Neural progenitor cell (in vitro differentiated cells): ENCODE measurements around the gene CNPY1. TPM values are rescaled to one million over a fixed set of nuclear protein-coding genes. Genes with fewer than 3 reads are reported as not detected.

Experiments
- DNase-seq: peaks from one replicate; pipeline ENCODE4 v3.0.0-alpha.2; 2016; ENCODE audit warnings: low spot score
- H2AFZ ChIP-seq: fragments of 200-600 bp; sonication (generic); replicated peaks from 2 replicates; pipeline ENCODE4 v1.6.1; 2016; ENCODE audit warnings: antibody characterized with exemption
- H3F3A ChIP-seq: fragments of 200-600 bp; sonication (generic); 2 replicates; pipeline ENCODE4 v1.6.1; 2016; ENCODE audit warnings: antibody characterized with exemption, low read depth
- H3K27ac ChIP-seq: fragments of 200-600 bp; sonication (generic); 2 replicates; pipeline ENCODE4 v1.5.1; 2016; ENCODE audit warnings: mild to moderate bottlenecking
- H3K27me3 ChIP-seq: fragments of 200-600 bp; sonication (generic); 2 replicates; pipeline ENCODE4 v1.6.1; 2016; ENCODE audit warnings: mild to moderate bottlenecking, moderate library complexity
- H3K36me3 ChIP-seq: fragments of 200-600 bp; sonication (generic); 2 replicates; pipeline ENCODE4 v1.5.1; 2016
- H3K4me1 ChIP-seq: fragments of 200-600 bp; sonication (generic); 2 replicates; pipeline ENCODE4 v1.6.1; 2016; ENCODE audit warnings: mixed run types
- H3K4me2 ChIP-seq: fragments of 200-600 bp; sonication (generic); 2 replicates; pipeline ENCODE4 v1.6.1; 2016
- H3K4me3 ChIP-seq: fragments of 200-600 bp; sonication (generic); 2 replicates; pipeline ENCODE4 v1.5.1; 2016
- H3K79me2 ChIP-seq: fragments of 200-600 bp; sonication (generic); 2 replicates; pipeline ENCODE4 v1.6.1; 2016; ENCODE audit warnings: low read depth
- H3K9ac ChIP-seq: fragments of 200-600 bp; sonication (generic); 2 replicates; pipeline ENCODE4 v1.6.1; 2016
- H3K9me3 ChIP-seq: fragments of 200-600 bp; sonication (generic); 2 replicates; pipeline ENCODE4 v1.5.1; 2016; ENCODE audit warnings: low read depth
- H4K20me1 ChIP-seq: fragments of 200-600 bp; sonication (generic); 2 replicates; pipeline ENCODE4 v1.6.1; 2016; ENCODE audit warnings: low read depth
- H3K27ac Mint-ChIP-seq: 3 replicates; pipeline ENCODE4 v1.8.0; 2021; ENCODE audit warnings: mixed read lengths
- H3K27me3 Mint-ChIP-seq: 2 replicates; pipeline ENCODE4 v1.8.0; 2022; ENCODE audit warnings: low read depth, mild to moderate bottlenecking, inconsistent platforms, moderate library complexity, mixed read lengths; ENCODE audit not compliant: insufficient read depth
- H3K36me3 Mint-ChIP-seq: 3 replicates; pipeline ENCODE4 v1.8.0; 2021; ENCODE audit warnings: mixed read lengths
- H3K4me1 Mint-ChIP-seq: 3 replicates; pipeline ENCODE4 v1.8.0; 2021; ENCODE audit warnings: mixed read lengths
- H3K4me3 Mint-ChIP-seq: 3 replicates; pipeline ENCODE4 v1.8.0; 2021; ENCODE audit warnings: mild to moderate bottlenecking, moderate library complexity, mixed read lengths
- H3K9me3 Mint-ChIP-seq: 3 replicates; pipeline ENCODE4 v1.8.0; 2020; ENCODE audit warnings: mixed read lengths
- EZH2 ChIP-seq: fragments of 200-600 bp; sonication (generic); IDR thresholded peaks from 2 replicates; pipeline ENCODE4 v1.6.1; 2017; ENCODE audit warnings: antibody characterized with exemption, mild to moderate bottlenecking, moderate library complexity
- EZH2phosphoT487 ChIP-seq: fragments of 200-600 bp; sonication (generic); IDR thresholded peaks from 2 replicates; pipeline ENCODE4 v1.6.1; 2017; ENCODE audit warnings: antibody characterized with exemption
- total RNA-seq: library from RNA; depleted of rRNA; stranded (reverse); fragments of >200 nt; gene quantifications from 2 replicates; pipeline ENCODE4 v1.2.3, GENCODE V29; 2015; ENCODE audit warnings: low replicate concordance
- TF ChIP-seq, protein P1 (sequence below): fragments of 200-600 bp; sonication (generic); IDR thresholded peaks from 2 replicates; pipeline ENCODE4 v1.5.1; 2017; ENCODE audit warnings: antibody characterized with exemption, mild to moderate bottlenecking

The CNPY1 gene
- total RNA-seq, 1 donor from 2014 or later = not detected

DNA sequence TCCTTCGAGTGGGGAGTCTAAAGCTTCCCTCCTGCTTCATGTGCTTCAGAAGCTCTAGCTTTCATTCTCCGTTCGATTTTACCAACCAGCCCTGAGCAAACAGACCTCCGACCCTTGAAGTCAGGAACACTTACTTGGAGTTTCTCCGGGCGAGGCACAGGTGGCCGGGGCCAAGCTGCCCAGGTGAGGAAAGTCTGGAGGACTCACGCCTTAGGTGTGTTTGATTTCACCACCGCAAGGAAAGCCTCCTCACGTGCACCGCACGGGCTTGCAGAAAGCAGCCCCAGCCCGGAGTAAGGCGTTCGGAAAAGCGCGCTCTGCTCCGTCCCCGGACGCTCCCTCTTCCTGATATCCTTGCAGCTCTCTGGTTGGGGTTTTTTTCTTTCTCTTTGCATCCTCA lies 30.1 kb upstream of the CNPY1 start:
- H3K27ac Mint-ChIP-seq = no peak overlapping the region
- no peak overlapping the region for H3K4me3 Mint-ChIP-seq
- no peak for DNase-seq
- H3K4me1 Mint-ChIP-seq = peaks cover 9% of the 10 kb centered on the region
- H3K27ac ChIP-seq = no peak overlapping the region
- H3K4me1 ChIP-seq = no peaks in the 10 kb centered on the region
- peaks cover 4% of the 10 kb centered on the region for H3K27me3 Mint-ChIP-seq
- H3F3A ChIP-seq = no peaks in the 10 kb centered on the region
- H3K9ac ChIP-seq = no peak overlapping the region
- no peaks in the 10 kb centered on the region for H3K36me3 Mint-ChIP-seq
- H2AFZ ChIP-seq = no peak overlapping the region
- no peak for TF ChIP-seq EZH2
- no peak for TF ChIP-seq EZH2phosphoT487
- TF ChIP-seq, protein P1, sequence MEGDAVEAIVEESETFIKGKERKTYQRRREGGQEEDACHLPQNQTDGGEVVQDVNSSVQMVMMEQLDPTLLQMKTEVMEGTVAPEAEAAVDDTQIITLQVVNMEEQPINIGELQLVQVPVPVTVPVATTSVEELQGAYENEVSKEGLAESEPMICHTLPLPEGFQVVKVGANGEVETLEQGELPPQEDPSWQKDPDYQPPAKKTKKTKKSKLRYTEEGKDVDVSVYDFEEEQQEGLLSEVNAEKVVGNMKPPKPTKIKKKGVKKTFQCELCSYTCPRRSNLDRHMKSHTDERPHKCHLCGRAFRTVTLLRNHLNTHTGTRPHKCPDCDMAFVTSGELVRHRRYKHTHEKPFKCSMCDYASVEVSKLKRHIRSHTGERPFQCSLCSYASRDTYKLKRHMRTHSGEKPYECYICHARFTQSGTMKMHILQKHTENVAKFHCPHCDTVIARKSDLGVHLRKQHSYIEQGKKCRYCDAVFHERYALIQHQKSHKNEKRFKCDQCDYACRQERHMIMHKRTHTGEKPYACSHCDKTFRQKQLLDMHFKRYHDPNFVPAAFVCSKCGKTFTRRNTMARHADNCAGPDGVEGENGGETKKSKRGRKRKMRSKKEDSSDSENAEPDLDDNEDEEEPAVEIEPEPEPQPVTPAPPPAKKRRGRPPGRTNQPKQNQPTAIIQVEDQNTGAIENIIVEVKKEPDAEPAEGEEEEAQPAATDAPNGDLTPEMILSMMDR = no peak
- H3K4me3 ChIP-seq = no peak overlapping the region
- H4K20me1 ChIP-seq = no peaks in the 10 kb centered on the region
- H3K27me3 ChIP-seq = no peaks in the 10 kb centered on the region
- H3K36me3 ChIP-seq = no peaks in the 10 kb centered on the region
- no peak overlapping the region for H3K4me2 ChIP-seq
- H3K9me3 Mint-ChIP-seq = no peaks in the 10 kb centered on the region
- no peaks in the 10 kb centered on the region for H3K79me2 ChIP-seq
- H3K9me3 ChIP-seq = no peaks in the 10 kb centered on the region

DNA sequence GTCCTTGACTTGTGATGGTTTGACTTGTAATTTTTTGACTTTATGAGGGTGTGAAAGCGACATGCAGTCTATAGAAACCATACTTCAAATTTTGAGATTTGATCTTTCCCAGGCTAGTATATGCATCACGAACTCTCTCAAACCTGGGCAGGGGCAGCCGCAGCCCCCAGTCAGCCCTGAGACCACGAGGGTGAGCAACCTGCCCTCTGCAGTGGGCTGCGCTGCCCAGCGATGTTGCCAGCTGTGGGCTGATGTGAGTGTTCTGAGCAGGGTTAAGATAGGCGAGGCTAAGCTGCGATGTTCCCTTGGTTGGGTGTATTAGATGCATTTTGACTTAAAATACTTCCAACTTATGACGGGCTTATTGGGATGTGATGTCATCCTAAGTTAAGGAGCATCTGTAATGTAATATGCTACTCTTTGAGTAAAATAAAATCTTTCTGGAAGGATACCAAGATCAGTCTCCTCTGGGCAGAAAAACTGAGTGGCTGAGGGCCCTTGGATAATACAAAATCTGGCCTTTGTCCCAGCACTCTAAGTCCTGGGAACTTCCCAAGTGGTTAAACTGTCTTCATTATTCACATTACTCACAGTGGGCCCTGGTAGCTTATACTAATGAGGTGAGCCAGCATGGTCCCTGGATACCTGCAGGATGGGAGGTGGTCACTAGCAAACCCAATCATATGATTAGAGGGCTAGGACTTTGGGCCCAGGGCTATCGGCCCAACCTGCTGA lies 28.4 kb upstream of the CNPY1 start:
- Histone ChIP-seq H3F3A (no peaks in the 10 kb centered on the region), H3K4me1 (no peaks in the 10 kb centered on the region), H4K20me1 (no peaks in the 10 kb centered on the region), H3K9ac (no peak overlapping the region), H3K79me2 (no peaks in the 10 kb centered on the region), H3K9me3 (no peaks in the 10 kb centered on the region), H3K36me3 (no peaks in the 10 kb centered on the region), H2AFZ (no peak overlapping the region), H3K27ac (no peak overlapping the region), H3K4me2 (no peak overlapping the region), H3K4me3 (no peak overlapping the region), H3K27me3 (no peaks in the 10 kb centered on the region)
- H3K36me3 Mint-ChIP-seq = no peaks in the 10 kb centered on the region
- TF ChIP-seq EZH2 (no peak), EZH2phosphoT487 (no peak)
- no peak overlapping the region for H3K27ac Mint-ChIP-seq
- no peaks in the 10 kb centered on the region for H3K9me3 Mint-ChIP-seq
- peaks cover 4% of the 10 kb centered on the region for H3K27me3 Mint-ChIP-seq
- DNase-seq = no peak
- H3K4me1 Mint-ChIP-seq = peaks cover 13% of the 10 kb centered on the region
- no peak overlapping the region for H3K4me3 Mint-ChIP-seq

DNA sequence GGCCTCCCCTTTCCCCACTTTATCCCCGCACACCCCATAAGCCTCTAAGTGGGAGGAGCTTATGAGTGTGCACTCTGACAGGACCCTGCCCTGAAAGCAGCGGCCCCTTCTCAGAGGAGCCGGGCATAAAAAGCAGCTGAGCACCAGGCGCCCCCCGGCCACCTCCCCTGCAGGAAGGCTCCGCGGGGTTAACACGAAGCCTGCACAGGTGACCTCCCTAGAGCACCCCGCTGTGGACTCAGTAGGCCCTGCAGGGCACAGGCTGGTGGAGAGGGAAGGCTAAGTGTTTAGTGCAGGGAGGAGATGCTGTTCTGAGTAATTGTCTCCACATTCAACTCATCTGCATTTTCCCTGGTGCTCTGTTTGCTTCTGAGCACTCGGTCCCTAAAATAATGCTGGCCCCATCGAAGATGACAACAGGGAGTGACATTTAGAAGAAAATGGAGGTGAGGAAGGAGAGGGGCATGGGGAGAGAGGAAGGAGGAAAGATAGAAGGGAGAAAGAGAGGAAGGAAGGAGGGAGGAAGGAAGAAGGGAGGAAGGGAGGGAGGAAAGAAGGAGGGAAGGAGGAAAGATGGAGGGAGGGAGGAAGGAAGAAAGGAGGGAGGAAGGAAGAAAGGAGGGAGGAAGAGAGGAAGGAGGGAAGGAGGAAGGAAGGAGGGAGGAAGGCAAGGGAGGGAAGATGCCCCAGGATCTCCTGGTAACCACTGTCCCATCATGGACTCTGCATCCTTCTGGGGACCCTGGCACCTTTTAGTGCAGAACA lies 25.4 kb upstream of the CNPY1 start:
- no peak overlapping the region for H3K4me3 Mint-ChIP-seq
- H3K27ac Mint-ChIP-seq = no peak overlapping the region

More for the DNA sequence above, 25.4 kb upstream of the CNPY1 start:
- no peak for DNase-seq
- Histone ChIP-seq H4K20me1 (no peaks in the 10 kb centered on the region), H3F3A (no peaks in the 10 kb centered on the region), H3K27me3 (no peaks in the 10 kb centered on the region), H3K36me3 (no peaks in the 10 kb centered on the region), H3K79me2 (no peaks in the 10 kb centered on the region), H3K4me1 (no peaks in the 10 kb centered on the region), H2AFZ (no peak overlapping the region), H3K4me3 (no peak overlapping the region), H3K9ac (no peak overlapping the region), H3K4me2 (no peak overlapping the region), H3K27ac (no peak overlapping the region), H3K9me3 (no peaks in the 10 kb centered on the region)
- Mint-ChIP-seq H3K9me3 (no peaks in the 10 kb centered on the region), H3K27me3 (peaks cover 4% of the 10 kb centered on the region), H3K4me1 (peaks cover 13% of the 10 kb centered on the region), H3K36me3 (no peaks in the 10 kb centered on the region)
- no peak for TF ChIP-seq EZH2phosphoT487
- TF ChIP-seq, protein P1 = no peak
- no peak for TF ChIP-seq EZH2
